SH-SY5Y (cell line): ENCODE results near the gene MAP2K3.

Experiments
- GATA2 ChIP-seq: IDR thresholded peaks from 2 replicates; pipeline ENCODE4 v1.6.1; 2011; ENCODE audit warnings: mild to moderate bottlenecking, low read depth, low read length
- GATA3 ChIP-seq: IDR thresholded peaks from 2 replicates; pipeline ENCODE4 v1.6.1; 2011; ENCODE audit warnings: low read depth, mild to moderate bottlenecking, low read length, moderate library complexity

Gene MAP2K3

GRCh38 chr17:21283482-21284318 lies 811 bp upstream of the MAP2K3 start:
- no peak for TF ChIP-seq GATA3
- no peak for TF ChIP-seq GATA2

- TF ChIP-seq GATA2, result no peak
- no peak for TF ChIP-seq GATA3
These were observed 904 bp downstream of the MAP2K3 start for GRCh38 chr17:21285164-21286065.

- no peak for TF ChIP-seq GATA3
- no peak for TF ChIP-seq GATA2
These were observed 1.7 kb downstream of the MAP2K3 start for GRCh38 chr17:21286066-21286770.

- TF ChIP-seq GATA3, result no peak
- no peak for TF ChIP-seq GATA2
These were observed 2.6 kb downstream of the MAP2K3 start for GRCh38 chr17:21286909-21287702.

GRCh38 chr17:21287703-21288449 lies 3.4 kb downstream of the MAP2K3 start:
- TF ChIP-seq GATA3 (no peak), GATA2 (no peak)

GRCh38 chr17:21288571-21289017 lies 4.1 kb downstream of the MAP2K3 start:
- TF ChIP-seq GATA3, result no peak
- TF ChIP-seq GATA2, result no peak

GRCh38 chr17:21289175-21289901 lies 4.8 kb downstream of the MAP2K3 start:
- no peak for TF ChIP-seq GATA2
- no peak for TF ChIP-seq GATA3

GRCh38 chr17:21289902-21290571 lies 5.5 kb downstream of the MAP2K3 start:
- TF ChIP-seq GATA2 (no peak), GATA3 (no peak)

- no peak for TF ChIP-seq GATA2
- TF ChIP-seq GATA3, result no peak
These were observed 6.8 kb downstream of the MAP2K3 start for GRCh38 chr17:21291357-21291756.

- TF ChIP-seq GATA2, result no peak
- TF ChIP-seq GATA3, result no peak
These were observed 7.4 kb downstream of the MAP2K3 start for GRCh38 chr17:21291862-21292261.
